GM12892 (cell line): ENCODE measurements around the gene NKAIN1.

Experiments
- DNase-seq: peaks from one replicate; pipeline ENCODE4 v3.0.0; 2011; ENCODE audit not compliant: insufficient read length
- FAIRE-seq: peaks from 2 replicates; lab custom pipeline; 2011; peaks lifted over from hg19 to GRCh38; lab: Jason Lieb, UNC
- POLR2A ChIP-seq: IDR thresholded peaks from 2 replicates; pipeline ENCODE4 v1.6.1; 2011; ENCODE audit warnings: low read depth, low read length, control low read depth
- POLR2AphosphoS5 ChIP-seq: IDR thresholded peaks from 2 replicates; pipeline ENCODE4 v1.6.1; 2011; ENCODE audit warnings: low read depth, low read length, control low read depth
- TAF1 ChIP-seq: IDR thresholded peaks from 2 replicates; pipeline ENCODE4 v1.6.1; 2011; ENCODE audit warnings: low read depth, mild to moderate bottlenecking, control low read depth, low read length, borderline replicate concordance

NKAIN1 gene

DNA sequence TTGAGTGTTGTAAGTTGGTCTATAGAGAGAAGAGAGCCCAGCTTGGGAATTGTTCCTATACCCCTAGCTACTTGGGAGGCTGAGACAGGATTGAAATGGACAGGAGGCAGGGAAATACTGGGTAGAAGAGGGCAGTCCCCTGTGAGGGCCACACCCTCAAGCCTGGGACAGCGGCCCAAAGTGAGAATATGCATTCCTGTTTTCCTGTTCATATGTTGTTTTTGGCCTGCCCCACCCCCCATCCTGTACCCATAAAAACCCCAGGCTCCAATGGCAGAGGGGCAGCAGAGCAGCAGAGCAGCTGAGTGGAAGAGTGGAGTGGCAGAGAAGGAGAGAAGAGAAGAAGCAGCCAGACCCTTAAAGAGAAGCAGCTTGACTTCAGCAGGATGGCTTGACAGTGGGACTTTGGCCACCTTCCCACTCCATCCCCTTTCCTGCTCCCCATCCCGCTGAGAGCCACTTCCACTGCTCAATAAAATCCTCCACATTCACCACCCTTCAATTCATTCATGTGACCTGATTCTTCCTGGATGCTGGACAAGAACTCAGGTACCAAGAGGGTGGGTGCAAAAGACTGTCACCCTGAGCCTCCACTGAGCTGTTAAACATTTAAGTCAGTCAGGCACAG is 103.6 kb downstream of the NKAIN1 start:
- no peak for FAIRE-seq
- TF ChIP-seq POLR2AphosphoS5, result no peak
- TF ChIP-seq POLR2A, result no peak
- TF ChIP-seq TAF1, result no peak

DNA sequence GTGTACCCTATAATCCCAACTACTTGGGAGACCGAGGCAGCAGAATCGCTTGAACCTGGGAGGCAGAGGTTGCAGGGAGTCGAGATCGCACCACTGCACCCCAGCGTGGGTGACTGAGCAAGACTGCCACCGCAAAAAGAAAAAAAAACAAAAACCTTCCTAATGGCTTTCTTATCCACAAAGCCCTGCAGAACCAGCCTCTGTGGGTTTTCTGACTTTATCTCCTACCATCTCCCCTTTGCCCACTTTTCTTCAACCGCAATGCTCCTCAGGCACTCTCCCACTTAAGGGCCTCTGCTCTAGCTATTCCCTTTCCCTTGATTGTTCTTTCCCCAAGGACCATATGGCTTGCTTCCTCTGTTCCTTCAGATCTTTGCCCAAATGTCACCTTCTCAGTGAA is 106.3 kb downstream of the NKAIN1 start:
- no peak for TF ChIP-seq POLR2A
- no peak for TF ChIP-seq TAF1
- TF ChIP-seq POLR2AphosphoS5, result no peak

More for the DNA sequence above, 103.6 kb downstream of the NKAIN1 start:
- no peak for DNase-seq

More for the DNA sequence above, 106.3 kb downstream of the NKAIN1 start:
- no peak for DNase-seq
- no peak for FAIRE-seq
